ENCODE data around the gene BRMS1.
"Not testable (repeated sequence)": the region's sequence is repeated elsewhere in the genome, so short reads cannot be mapped to it uniquely, and the experiment has no call there.

The BRMS1 gene, protein sequence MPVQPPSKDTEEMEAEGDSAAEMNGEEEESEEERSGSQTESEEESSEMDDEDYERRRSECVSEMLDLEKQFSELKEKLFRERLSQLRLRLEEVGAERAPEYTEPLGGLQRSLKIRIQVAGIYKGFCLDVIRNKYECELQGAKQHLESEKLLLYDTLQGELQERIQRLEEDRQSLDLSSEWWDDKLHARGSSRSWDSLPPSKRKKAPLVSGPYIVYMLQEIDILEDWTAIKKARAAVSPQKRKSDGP

GRCh38 chr11:66344550-66345315 is at the start of gene BRMS1:
Gene BRMS1 (minus strand): TSS chr11:66345104. CDS start chr11:66342234, 2,870 bp downstream.
- no peak for DNase-seq (ENCODE audit: low read depth, low spot score)

DNA sequence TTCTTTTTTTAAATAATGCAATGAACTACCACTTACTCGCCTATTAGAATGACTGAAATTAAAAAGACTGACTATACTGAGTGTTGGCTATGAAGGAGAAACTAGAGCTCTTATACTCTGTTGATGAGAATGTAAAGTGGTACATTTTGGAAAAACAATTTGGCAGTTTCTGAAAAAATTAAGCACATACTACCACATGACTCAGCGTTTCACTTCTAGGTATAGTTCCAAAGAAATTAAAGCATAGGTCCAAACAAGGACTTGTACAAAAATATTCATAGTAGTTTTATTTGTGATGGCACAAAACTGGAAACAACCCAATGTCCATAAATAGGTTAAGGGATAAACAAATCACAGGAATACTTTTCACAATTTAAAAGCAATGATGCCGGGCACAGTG is 49.0 kb upstream of the BRMS1 start:
- no peak for DNase-seq (ENCODE audit: low read depth, low spot score)

DNA sequence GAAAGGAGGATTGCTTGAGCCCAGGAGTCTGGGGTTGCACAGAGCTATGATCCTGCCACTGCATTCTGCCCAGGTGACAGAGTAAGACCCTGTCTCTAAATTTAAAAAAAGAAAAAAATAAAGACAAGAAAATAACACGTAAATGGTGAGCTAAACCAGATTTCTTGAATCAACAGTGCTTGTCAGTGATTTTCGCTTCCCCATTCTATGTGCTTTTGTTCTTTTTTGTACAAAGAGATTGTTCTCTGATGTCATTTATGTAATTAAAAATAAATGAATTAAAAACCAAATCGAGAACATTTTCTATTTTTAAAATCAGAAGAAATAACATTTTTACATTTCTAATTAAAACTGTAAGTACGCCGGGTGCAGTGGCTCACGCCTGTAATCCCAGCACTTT is 46.4 kb upstream of the BRMS1 start:
- DNase-seq (ENCODE audit: low read depth, low spot score): no peak

GRCh38 chr11:66388780-66389386 is 44.0 kb upstream of the BRMS1 start:
- DNase-seq (ENCODE audit: low read depth, low spot score): no peak

DNA sequence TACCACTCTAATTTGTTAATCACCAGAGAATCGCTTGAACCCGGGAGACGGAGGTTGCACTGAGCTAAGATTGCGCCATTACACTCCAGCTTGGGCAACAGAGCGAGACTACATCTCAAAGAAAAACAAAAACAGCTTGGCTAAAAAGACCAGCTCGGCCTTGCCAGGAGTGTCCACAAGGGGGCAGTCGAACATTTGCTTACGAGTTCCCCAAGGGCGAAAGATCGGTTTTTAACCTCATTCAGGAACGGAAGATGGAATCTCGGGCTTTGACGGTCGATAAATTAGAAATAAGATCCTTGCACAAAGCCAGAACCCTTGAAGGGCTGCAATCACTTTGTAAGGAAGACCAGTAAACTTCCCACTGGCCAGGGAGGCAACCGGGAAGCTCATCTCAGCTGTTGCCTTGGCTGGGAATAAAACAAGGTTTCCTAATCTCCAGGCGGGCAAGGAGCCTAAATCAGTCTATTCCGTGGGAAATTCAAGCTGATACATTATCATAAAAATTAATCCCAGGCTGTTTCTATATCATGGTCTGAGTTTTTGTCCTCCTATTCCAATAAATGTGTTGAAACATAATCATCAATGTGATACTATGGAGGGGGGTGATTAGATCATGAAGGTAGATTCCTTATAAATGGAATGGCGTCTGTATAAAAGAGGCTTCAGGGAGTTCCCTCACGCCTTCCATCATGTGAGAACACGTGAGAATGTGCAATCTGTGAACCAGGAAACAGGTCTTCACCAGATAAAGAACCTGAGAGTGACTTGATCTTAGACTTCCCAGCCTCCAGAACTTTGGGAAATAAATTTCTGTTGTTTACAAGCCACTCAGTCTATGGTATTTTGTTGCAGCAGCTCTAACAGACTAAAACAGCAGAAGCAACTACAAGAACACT is 41.5 kb upstream of the BRMS1 start:
- DNase-seq (ENCODE audit: low read depth, low spot score): no peak

- not testable (repeated sequence) for DNase-seq (ENCODE audit: low read depth, low spot score)
Measured at GRCh38 chr11:66384316-66384715, 39.4 kb upstream of the BRMS1 start.

GRCh38 chr11:66380264-66380663 is 35.4 kb upstream of the BRMS1 start:
- not testable (repeated sequence) for DNase-seq (ENCODE audit: low read depth, low spot score)

- DNase-seq (ENCODE audit: low read depth, low spot score): not testable (repeated sequence)
Measured at GRCh38 chr11:66373690-66374287, 28.9 kb upstream of the BRMS1 start.

- no peak for DNase-seq (ENCODE audit: low read depth, low spot score)
Measured at GRCh38 chr11:66373265-66373664, 28.4 kb upstream of the BRMS1 start.

- DNase-seq (ENCODE audit: low read depth, low spot score): peak; percentile 79
Measured at GRCh38 chr11:66371627-66372415, 26.9 kb upstream of the BRMS1 start, which contains the start of gene SLC29A2. Gene SLC29A2 (minus strand): TSS chr11:66371760. CDS start chr11:66371591, 169 bp downstream.

- DNase-seq (ENCODE audit: low read depth, low spot score): no peak
Measured at GRCh38 chr11:66369073-66369894, 24.4 kb upstream of the BRMS1 start.

DNA sequence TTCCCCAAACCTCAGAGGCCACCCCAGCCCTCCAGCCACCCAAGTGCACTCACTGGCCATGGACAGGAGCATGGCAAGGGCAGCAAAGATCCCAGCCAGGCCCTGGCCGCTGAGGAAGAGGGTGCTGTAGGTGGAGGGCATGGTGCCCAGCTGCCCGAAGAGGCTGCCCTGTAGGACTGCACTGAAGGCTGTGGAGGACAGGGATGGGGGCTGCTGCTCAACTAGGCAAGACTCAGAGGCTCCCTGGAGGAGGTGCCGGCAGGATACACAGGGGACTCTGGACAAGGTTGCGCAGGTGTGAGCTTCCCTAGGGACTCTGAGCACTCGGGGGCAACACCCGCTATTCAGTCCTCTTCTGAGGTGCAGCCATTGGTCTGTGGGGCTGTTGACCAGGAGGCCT is 23.6 kb upstream of the BRMS1 start:
- no peak for DNase-seq (ENCODE audit: low read depth, low spot score)

- no peak for DNase-seq (ENCODE audit: low read depth, low spot score)
Measured at GRCh38 chr11:66367561-66368312, 22.8 kb upstream of the BRMS1 start.

GRCh38 chr11:66366844-66367477 is 22.1 kb upstream of the BRMS1 start:
- DNase-seq (ENCODE audit: low read depth, low spot score): no peak

DNA sequence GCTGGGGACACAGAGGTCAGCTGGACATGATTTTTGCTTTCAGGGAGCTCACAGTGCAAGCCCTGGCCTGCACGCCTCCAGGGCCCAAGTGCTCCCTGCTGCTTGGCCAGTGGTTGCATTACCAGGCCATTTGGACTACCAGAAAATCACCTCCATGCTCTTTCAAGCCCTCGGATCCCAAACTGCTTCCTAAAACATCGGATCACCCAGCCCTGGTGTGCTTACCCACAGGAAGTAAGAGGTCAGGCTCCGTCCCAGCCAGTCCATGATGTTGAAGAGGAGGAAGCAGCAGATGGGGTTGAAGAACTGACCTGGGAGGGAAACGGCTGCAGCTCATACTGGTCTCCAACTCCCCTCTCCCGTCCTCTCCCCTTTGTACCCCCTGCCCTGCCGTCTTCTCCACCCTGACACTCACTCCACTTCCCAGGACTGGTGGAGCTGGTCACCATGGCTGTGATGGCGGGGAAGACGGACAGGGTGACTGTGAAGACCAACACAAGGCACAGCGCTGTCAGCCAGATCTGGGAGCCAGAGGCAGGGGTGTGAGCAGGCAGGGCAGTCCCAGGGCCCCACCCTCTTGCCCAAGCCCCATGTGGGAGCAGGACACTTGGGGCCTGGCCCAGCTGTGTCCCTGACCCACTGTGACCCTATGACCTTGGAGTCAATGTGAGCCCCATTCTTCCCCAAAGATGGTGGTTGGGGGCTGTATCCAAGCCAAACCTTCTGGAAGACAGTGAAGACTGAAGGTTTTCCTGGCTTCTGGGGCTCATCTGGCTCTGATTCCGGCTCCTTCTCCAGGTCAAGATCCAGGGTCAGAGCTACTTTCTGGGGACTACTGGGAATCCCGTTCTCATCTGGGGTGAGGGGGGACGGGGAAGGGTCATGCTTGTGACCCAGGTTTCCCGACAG is 21.1 kb upstream of the BRMS1 start:
- no peak for DNase-seq (ENCODE audit: low read depth, low spot score)

DNA sequence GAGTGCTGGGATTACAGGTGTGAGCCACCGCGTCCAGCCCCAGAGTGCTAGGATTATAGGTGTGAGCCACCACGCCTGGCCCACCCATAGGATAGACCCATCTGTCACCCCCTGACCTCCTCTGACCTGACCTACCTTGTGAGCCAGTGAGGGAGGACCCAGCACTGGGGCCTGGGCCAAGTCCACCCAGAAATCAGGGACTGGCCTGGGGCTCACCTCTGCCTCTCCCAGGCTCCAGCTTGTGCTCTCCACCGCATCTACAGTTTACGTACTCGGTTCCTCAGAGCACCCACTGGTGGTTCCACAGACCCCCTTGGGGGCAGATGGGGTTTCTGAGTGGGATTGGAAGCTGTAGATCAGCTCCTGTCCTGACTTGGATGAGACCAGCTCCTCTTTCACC is 20.3 kb upstream of the BRMS1 start:
- DNase-seq (ENCODE audit: low read depth, low spot score): no peak
